HEK293T (cell line): ENCODE results near the gene LTB4R2.

Experiments used
- CTCF ChIA-PET: fragments of 350-600 bp; formaldehyde crosslinking; extraction: SDS; loops from one replicate; lab custom pipeline; 2021; ENCODE audit warnings: antibody characterized with exemption, inconsistent platforms; lab: Yijun Ruan, JAX
- POLR2A ChIA-PET: fragments of 350-600 bp; formaldehyde crosslinking; extraction: SDS; loops from one replicate; lab custom pipeline; 2020; ENCODE audit warnings: antibody characterized with exemption, inconsistent platforms; lab: Yijun Ruan, JAX
- DNase-seq: peaks from one replicate; pipeline ENCODE4 v3.0.0; 2012; ENCODE audit warnings: mixed read lengths; ENCODE audit errors: extremely low spot score
- ARNT ChIP-seq: fragments of 450-650 bp; IDR thresholded peaks from 2 replicates; pipeline ENCODE4 v1.6.1; 2017; ENCODE audit warnings: mild to moderate bottlenecking
- BHLHE40 ChIP-seq: fragments of 450-650 bp; IDR thresholded peaks from 2 replicates; pipeline ENCODE4 v1.6.1; 2016; ENCODE audit warnings: mild to moderate bottlenecking, moderate library complexity, borderline replicate concordance
- CTBP1 ChIP-seq: fragments of 450-650 bp; IDR thresholded peaks from 2 replicates; pipeline ENCODE4 v1.6.1; 2016; ENCODE audit warnings: borderline replicate concordance
- ELF4 ChIP-seq: fragments of 450-650 bp; IDR thresholded peaks from 2 replicates; pipeline ENCODE4 v1.6.1; 2017; ENCODE audit warnings: antibody characterized with exemption
- FOXA1 ChIP-seq: fragments of 450-650 bp; IDR thresholded peaks from 2 replicates; pipeline ENCODE4 v1.6.1; 2016; ENCODE audit warnings: mild to moderate bottlenecking
- FOXK2 ChIP-seq: fragments of 450-650 bp; IDR thresholded peaks from 2 replicates; pipeline ENCODE4 v1.6.1; 2016; ENCODE audit warnings: mild to moderate bottlenecking
- FOXM1 ChIP-seq: fragments of 450-650 bp; IDR thresholded peaks from 2 replicates; pipeline ENCODE4 v1.6.1; 2017; ENCODE audit warnings: mild to moderate bottlenecking, borderline replicate concordance
- HDGF ChIP-seq: fragments of 450-650 bp; IDR thresholded peaks from 2 replicates; pipeline ENCODE4 v1.6.1; 2017; ENCODE audit warnings: antibody characterized with exemption, borderline replicate concordance
- L3MBTL2 ChIP-seq: fragments of 450-650 bp; conservative IDR thresholded peaks from 2 replicates; pipeline ENCODE4 v1.6.1; 2016; ENCODE audit warnings: mild to moderate bottlenecking
- LEF1 ChIP-seq: fragments of 450-650 bp; IDR thresholded peaks from 2 replicates; pipeline ENCODE4 v1.6.1; 2017; ENCODE audit warnings: mild to moderate bottlenecking, borderline replicate concordance
- NFRKB ChIP-seq: fragments of 450-650 bp; IDR thresholded peaks from 2 replicates; pipeline ENCODE4 v1.6.1; 2016; ENCODE audit warnings: mild to moderate bottlenecking, moderate library complexity
- PKNOX1 ChIP-seq: fragments of 450-650 bp; IDR thresholded peaks from 2 replicates; pipeline ENCODE4 v1.6.1; 2016
- SP1 ChIP-seq: fragments of 450-650 bp; IDR thresholded peaks from 2 replicates; pipeline ENCODE4 v1.6.1; 2017
- SUZ12 ChIP-seq: fragments of 450-650 bp; IDR thresholded peaks from 2 replicates; pipeline ENCODE4 v1.6.1; 2016; ENCODE audit warnings: mild to moderate bottlenecking
- TARDBP ChIP-seq: fragments of 450-650 bp; IDR thresholded peaks from 2 replicates; pipeline ENCODE4 v1.6.1; 2016
- ZNF384 ChIP-seq: fragments of 450-650 bp; IDR thresholded peaks from 2 replicates; pipeline ENCODE4 v1.6.1; 2016

Gene LTB4R2

GRCh38 chr14:24312736-24313507 lies 3.0 kb downstream of the LTB4R2 start:
- no peak for DNase-seq
- TF ChIP-seq FOXA1 (no peak), NFRKB (no peak), FOXM1 (no peak), ZNF384 (no peak), ELF4 (no peak), FOXK2 (no peak), TARDBP (no peak), PKNOX1 (no peak), SP1 (no peak), CTBP1 (no peak), L3MBTL2 (no peak), BHLHE40 (no peak), LEF1 (no peak), SUZ12 (no peak), ARNT (no peak), HDGF (no peak)
- ChIA-PET POLR2A (no interaction called here), CTCF (no interaction called here)

- ChIA-PET CTCF (interaction anchor here (0.6 kb wide), 1 partner anchor 17 kb away, joined by 3 read pairs; no protein-coding TSS in a partner anchor), POLR2A (interaction anchor here (0.7 to 1.3 kb wide), 3 partner anchors 16 to 118 kb away, joined by 3 read pairs; partner anchors contain the start of gene TINF2)
- no peak for TF ChIP-seq SUZ12
- TF ChIP-seq FOXA1: no peak
- no peak for TF ChIP-seq L3MBTL2
- TF ChIP-seq FOXM1: no peak
- no peak for TF ChIP-seq ARNT
- DNase-seq: no peak
These were observed 4.0 kb downstream of the LTB4R2 start for GRCh38 chr14:24313913-24314312.

- CTCF ChIA-PET: interaction anchor here (0.6 kb wide), 1 partner anchor 18 kb away, joined by 3 read pairs; no protein-coding TSS in a partner anchor
- TF ChIP-seq FOXA1: no peak
- no peak for TF ChIP-seq SP1
- POLR2A ChIA-PET: interaction anchor here (0.8 to 1.3 kb wide), 2 partner anchors 17 to 72 kb away, joined by 3 read pairs; partner anchors contain the start of gene TINF2
- DNase-seq: no peak
These were observed 4.6 kb downstream of the LTB4R2 start for GRCh38 chr14:24314377-24315193.

GRCh38 chr14:24315243-24315806 lies 5.4 kb downstream of the LTB4R2 start:
- CTCF ChIA-PET: no interaction called here
- POLR2A ChIA-PET: no interaction called here
- DNase-seq: no peak
- TF ChIP-seq ZNF384 (no peak), FOXK2 (no peak), ELF4 (no peak), LEF1 (no peak), CTBP1 (no peak), ARNT (no peak), NFRKB (no peak), L3MBTL2 (no peak), PKNOX1 (no peak), SP1 (no peak), BHLHE40 (no peak), HDGF (no peak)

GRCh38 chr14:24315807-24316596 lies 6.1 kb downstream of the LTB4R2 start:
- DNase-seq: no peak
- POLR2A ChIA-PET: no interaction called here
- CTCF ChIA-PET: interaction anchor here (2.9 kb wide), 1 partner anchor 8 kb away, joined by 14 read pairs; the partner anchor contains the start of gene CIDEB
- TF ChIP-seq ELF4: no peak
- TF ChIP-seq HDGF: no peak
- no peak for TF ChIP-seq PKNOX1
- no peak for TF ChIP-seq CTBP1
- TF ChIP-seq NFRKB: no peak
- no peak for TF ChIP-seq L3MBTL2
- TF ChIP-seq SP1: no peak
- TF ChIP-seq FOXA1: no peak
